Stimulated activated CD8-positive, alpha-beta memory T cell treated with anti-CD3 and anti-CD28 coated beads, Interleukin-4, amount 100 ng/mL, for 4 hours (primary cell): ENCODE results near the gene KXD1.
"Not testable (repeated sequence)": the region's sequence is repeated elsewhere in the genome, so short reads cannot be mapped to it uniquely, and the experiment has no call there.

Experiments used
- DNase-seq, 2 donors: peaks; one replicate each; pipeline ENCODE4 v3.0.0-alpha.2; 2020; ENCODE audit warnings: low read depth in 2 of 2, low spot score in 1 of 2

The KXD1 gene

DNA sequence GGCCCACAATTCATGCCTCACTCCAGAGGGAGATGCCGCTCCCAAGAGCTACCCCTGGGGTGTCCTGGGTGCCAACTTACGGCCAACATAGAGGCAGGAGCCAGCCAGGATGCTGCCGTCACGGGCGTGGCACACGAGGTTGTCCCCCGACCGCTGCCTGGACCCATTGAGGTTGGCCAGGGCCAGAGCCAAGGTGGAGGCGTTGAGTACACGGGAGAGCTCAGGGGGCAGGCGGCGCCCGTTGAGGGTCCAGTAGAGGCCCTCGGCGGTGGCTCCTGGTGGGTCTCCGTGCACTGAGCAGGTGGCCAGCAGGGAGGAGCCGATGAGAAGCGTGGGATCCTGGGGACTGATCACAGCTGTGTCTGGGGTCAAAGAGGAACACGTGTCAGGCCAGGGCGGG is 41.8 kb downstream of the KXD1 start:
- DNase-seq = no peak

DNA sequence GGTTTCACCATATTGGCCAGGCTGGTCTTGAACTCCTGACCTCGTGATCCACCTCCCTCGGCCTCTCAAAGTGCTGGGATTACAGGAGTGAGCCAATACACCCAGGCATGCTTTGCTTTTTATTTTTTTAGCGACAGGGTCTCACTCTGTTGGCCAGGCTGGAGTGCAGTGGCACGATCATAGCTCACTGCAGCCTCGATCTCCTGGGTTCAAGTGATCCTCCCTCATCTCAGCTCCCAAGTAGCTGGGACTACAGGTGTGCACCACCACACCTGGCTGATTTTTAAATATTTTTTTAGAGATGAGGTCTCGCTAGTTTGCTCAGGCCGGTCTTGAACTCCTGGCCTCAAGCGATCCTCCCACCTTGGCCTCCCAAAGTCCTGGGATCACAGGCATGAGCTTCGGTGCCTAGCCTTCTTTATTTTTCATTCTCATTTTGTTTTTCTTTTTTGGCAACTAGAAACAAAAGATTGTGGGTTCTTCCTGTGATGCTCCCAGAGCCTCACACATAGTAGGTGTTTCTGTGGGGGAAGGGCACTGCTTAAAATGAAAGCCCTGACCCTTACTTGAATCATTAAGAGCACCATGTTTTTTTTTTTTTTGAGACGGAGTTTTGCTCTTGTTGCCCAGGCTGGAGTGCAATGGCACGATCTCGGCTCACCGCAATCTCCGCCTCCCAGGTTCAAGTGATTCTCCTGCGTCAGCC is 43.2 kb downstream of the KXD1 start:
- not testable (repeated sequence) for DNase-seq

DNA sequence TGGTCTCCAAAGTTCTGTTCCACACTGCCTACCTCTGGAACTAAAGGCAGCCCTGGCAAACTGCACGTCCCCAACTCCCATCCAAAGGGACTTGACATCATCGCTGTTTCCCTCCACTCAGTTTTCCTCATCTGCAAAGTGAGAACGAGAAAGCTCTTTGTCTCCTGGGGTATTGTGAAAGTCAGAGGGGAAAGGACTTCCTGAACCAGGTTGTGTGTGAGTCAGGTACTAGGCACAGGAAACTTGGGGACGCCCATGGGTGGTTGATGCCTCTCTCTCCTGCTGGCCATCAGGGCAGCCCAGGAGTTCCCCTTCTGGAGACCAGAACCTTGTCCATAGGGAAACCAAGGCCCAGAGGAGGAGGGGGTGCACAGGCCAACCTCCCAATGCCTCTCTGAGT is 44.2 kb downstream of the KXD1 start:
- no peak for DNase-seq

- no peak for DNase-seq
Observed at GRCh38 chr19:18603255-18603957, 45.7 kb downstream of the KXD1 start.

- DNase-seq = no peak
Observed at GRCh38 chr19:18603958-18604819, 46.5 kb downstream of the KXD1 start.

- DNase-seq = no peak
Observed at GRCh38 chr19:18604820-18605159, 47.1 kb downstream of the KXD1 start.

DNA sequence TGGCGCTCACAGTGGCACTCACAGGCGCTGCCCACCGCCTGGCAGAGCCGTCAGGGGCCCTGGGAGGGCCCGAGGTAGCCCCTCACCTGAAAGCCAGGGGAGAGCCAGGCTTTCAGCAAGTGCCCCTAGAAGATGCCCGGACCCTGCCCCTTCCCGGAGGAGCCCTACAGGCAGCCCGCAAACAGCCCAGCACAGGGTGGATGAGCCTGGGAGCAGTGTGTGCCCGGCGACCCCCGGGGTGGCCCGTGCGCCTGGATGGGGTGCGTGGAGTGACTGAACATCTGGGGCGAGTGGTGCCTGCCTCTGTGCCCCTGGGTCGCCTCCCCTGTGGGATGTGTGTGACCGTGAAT is 47.5 kb downstream of the KXD1 start:
- DNase-seq = no peak

DNA sequence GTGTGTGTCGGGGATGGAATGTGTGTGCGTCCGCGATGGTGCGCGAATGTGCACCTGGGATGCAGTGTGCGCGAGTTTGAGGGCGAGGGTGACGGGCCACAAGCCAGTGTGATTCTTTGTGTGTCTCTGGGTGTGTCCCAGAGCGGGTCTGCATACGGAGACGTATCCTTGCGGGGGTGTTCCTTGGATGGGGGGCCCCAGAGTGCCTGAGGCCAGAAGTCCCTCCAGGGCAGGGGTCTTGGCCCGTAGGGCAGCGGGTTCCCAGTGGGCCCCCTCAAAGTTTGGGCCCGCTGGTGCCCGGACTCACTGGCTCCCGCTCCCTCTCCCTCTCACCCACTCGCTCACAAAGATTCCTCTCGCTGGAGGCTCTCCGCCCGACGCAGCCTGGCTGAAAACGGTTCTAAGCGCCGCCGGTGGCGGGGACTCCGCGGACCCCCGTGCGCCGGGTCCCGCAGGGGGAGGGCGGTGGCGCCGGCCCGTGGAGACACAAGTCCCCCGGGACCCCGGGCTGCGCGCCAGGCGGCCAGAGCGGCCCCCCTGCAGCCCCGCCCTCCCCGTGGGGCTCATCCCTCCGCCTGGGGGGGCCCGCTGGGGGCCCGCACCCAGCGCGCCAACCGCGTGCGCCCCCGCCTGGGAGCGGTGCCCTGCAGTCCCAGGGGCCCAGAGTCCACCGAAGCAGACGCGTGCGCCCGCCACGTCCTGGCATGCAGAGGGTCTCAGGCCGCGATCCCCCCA is 48.0 kb downstream of the KXD1 start:
- no peak for DNase-seq

DNA sequence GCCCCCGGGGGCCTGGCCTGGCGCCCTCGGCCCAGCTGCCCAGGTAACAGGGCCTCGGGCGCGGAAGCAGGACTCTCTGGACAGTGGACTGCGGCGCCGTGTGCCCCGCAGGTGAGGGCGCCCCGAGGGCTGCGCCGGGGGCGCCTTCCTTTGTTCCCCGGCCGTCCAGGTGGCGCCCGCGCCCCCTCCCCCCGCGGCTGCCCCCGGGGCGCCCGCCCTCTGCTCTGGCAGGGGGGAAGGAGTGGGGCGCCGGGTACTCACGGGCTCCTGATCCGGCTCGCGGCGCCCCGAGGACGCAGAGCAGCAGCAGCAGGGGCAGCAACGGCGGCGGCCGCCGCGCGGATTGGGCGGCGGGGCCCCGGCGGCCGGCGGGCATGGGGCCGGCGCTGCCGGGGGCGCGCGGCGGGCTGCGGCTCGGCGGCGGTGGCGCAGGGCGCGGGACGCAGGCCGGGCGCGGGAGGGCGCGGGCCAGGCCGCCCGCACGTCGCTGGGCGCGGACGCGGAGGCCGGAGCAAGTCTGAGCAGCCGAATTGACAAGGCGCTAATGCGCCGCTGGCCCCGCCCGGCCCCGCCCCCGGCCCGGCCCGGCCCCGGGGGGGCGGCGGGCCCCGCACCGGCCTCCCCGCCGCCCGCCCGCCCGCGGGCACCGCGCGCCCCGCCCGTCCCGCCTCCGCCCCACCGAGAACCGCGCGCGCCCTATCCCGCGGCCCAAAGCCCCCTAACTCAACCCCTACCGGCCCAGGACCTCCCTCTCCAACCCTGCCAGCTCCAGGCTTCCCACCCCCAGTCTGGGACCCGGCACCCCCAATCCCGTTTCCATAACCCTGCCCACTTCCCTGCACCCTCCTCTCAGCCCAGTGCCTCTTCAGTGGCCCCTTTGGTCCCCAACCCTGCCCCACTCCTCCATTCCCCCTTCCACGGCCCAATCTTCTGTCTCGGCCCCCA is 48.9 kb downstream of the KXD1 start, which contains the start of gene CRLF1:
CRLF1 (minus strand) TSS at position 519 of the 945 bp plus-strand sequence; CDS start at position 376, 143 bp downstream.
- no peak for DNase-seq

GRCh38 chr19:18607226-18608101 is 49.8 kb downstream of the KXD1 start:
- DNase-seq = no peak

DNA sequence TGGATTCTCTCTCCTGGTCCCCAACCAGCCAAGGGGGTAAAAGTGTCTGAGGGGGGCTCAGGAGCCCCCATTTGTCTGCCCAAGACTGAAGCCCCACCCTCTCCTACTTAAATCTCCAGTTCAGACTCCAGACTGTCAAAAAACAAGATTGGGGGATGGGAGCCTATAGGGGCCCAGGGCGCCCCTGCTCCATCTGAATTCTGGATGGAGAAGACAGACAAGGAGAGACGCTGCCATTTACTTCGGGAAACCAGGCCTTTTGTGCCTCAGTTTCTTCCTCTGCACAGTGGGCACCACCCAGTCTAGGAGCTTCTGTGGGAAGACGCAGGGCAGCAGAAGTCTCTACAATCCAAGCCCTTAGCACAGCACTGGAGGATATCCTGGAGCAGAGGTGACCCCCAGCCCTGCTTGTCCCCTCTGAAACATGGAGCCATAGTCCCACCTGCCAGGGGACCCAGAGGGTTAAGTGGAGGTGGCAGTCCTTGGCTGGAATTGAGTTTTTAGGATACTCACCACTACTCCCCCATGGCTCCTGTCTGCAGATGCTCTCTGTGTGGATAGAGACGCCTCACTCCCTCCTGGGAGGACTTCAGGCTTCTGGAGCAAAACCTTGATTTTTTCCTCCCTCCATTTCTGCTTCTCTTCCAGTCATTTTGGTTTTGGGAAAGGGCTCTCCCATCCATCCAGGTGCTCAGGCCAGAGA is 50.6 kb downstream of the KXD1 start:
- no peak for DNase-seq

- DNase-seq = no peak
Observed at GRCh38 chr19:18608805-18609716, 51.4 kb downstream of the KXD1 start.

GRCh38 chr19:18609717-18610051 is 52.0 kb downstream of the KXD1 start:
- DNase-seq = no peak

- no peak for DNase-seq
Observed at GRCh38 chr19:18610245-18610555, 52.5 kb downstream of the KXD1 start.

DNA sequence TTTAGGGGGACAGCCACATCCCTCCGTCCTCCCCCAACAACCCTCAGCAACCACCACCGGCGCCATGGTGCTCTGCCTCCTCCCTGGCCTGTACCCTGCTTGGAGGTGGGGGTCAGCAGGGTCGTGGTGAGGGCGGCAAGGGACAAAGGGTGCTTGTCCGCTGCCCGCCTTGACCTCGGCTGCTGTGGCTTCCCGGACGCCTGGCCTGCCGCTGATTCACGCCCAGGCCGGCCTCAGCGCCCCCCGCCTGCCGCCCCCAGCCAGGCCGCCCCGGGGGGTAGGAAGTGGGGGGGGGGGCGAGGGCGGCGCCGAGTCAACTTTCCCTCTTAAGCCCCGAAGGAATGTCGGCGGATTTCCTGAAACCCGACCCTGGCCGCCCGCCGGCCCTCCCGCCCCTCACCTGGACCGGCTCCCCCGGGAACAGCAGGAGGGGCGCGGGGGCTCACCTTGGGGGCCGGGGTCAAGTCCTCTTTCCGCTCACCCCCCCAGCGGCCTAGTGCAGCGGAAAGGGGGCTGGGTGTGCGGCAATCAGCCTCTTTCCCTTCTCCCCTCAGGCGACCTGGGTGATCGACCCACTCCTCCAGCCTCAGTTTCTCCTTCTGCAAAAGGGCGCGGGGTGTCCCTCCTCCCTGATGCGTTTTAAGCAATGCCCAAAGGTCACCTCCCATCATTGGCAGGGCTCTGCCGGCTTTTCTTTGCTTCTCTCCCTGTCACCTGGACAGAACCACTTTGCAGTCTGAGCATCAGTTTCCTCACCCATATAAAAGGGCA is 53.1 kb downstream of the KXD1 start:
- no peak for DNase-seq

GRCh38 chr19:18611327-18612050 is 53.8 kb downstream of the KXD1 start:
- DNase-seq = peak in 1 of 2 donors; percentile 11
